Activated T-cell treated with anti-CD3 and anti-CD28 coated beads, Interleukin-2, amount 50 U/mL, for 24 hours (primary cell): Measurements from ENCODE around the gene GRB10.

Experiments
- DNase-seq: peaks from one replicate; pipeline ENCODE4 v3.0.0-alpha.2; 2020
- H3K27ac Mint-ChIP-seq: 2 replicates; pipeline ENCODE4 v1.8.0; 2020; ENCODE audit warnings: mild to moderate bottlenecking, mixed read lengths
- H3K27me3 Mint-ChIP-seq: 2 replicates; pipeline ENCODE4 v1.8.0; 2020; ENCODE audit warnings: mixed read lengths
- H3K36me3 Mint-ChIP-seq: 2 replicates; pipeline ENCODE4 v1.8.0; 2020; ENCODE audit warnings: low read depth, mixed read lengths
- H3K4me1 Mint-ChIP-seq: 2 replicates; pipeline ENCODE4 v1.8.0; 2020; ENCODE audit warnings: low read depth, mixed read lengths
- H3K4me3 Mint-ChIP-seq: 2 replicates; pipeline ENCODE4 v1.8.0; 2020; ENCODE audit warnings: mild to moderate bottlenecking, moderate library complexity, mixed read lengths
- H3K9me3 Mint-ChIP-seq: 2 replicates; pipeline ENCODE4 v1.8.0; 2020; ENCODE audit warnings: mixed read lengths

The GRB10 gene

GRCh38 chr7:50665403-50666123 lies 117.1 kb downstream of the GRB10 start:
- Mint-ChIP-seq H3K9me3 (no peaks in the 10 kb centered on the region), H3K4me1 (peaks cover 52% of the 10 kb centered on the region), H3K27me3 (peaks cover 6% of the 10 kb centered on the region), H3K36me3 (no peaks in the 10 kb centered on the region), H3K27ac (peak overlapping the region; percentile 66), H3K4me3 (no peak overlapping the region)
- DNase-seq = no peak

GRCh38 chr7:50664937-50665336 lies 117.8 kb downstream of the GRB10 start:
- Mint-ChIP-seq H3K4me1 (peaks cover 58% of the 10 kb centered on the region), H3K27me3 (peaks cover 6% of the 10 kb centered on the region), H3K27ac (peak overlapping the region; percentile 66), H3K36me3 (no peaks in the 10 kb centered on the region), H3K4me3 (peak overlapping the region; percentile 23), H3K9me3 (no peaks in the 10 kb centered on the region)
- no peak for DNase-seq

GRCh38 chr7:50664461-50664922 lies 118.2 kb downstream of the GRB10 start:
- peaks cover 62% of the 10 kb centered on the region for H3K4me1 Mint-ChIP-seq
- DNase-seq = peak; percentile 52
- H3K27me3 Mint-ChIP-seq = peaks cover 6% of the 10 kb centered on the region
- no peaks in the 10 kb centered on the region for H3K9me3 Mint-ChIP-seq
- no peak overlapping the region for H3K4me3 Mint-ChIP-seq
- peak overlapping the region; percentile 66 for H3K27ac Mint-ChIP-seq
- no peaks in the 10 kb centered on the region for H3K36me3 Mint-ChIP-seq

- Mint-ChIP-seq H3K9me3 (no peaks in the 10 kb centered on the region), H3K4me1 (peaks cover 62% of the 10 kb centered on the region), H3K27me3 (peaks cover 6% of the 10 kb centered on the region), H3K27ac (no peak overlapping the region), H3K36me3 (no peaks in the 10 kb centered on the region), H3K4me3 (no peak overlapping the region)
- no peak for DNase-seq
Measured at GRCh38 chr7:50663396-50664102, 119.1 kb downstream of the GRB10 start.

GRCh38 chr7:50662996-50663395 lies 119.7 kb downstream of the GRB10 start:
- Mint-ChIP-seq H3K27ac (no peak overlapping the region), H3K27me3 (peaks cover 6% of the 10 kb centered on the region), H3K36me3 (no peaks in the 10 kb centered on the region), H3K4me3 (no peak overlapping the region), H3K4me1 (peaks cover 62% of the 10 kb centered on the region), H3K9me3 (no peaks in the 10 kb centered on the region)
- DNase-seq = no peak

- peaks cover 62% of the 10 kb centered on the region for H3K4me1 Mint-ChIP-seq
- H3K27ac Mint-ChIP-seq = no peak overlapping the region
Measured at GRCh38 chr7:50662041-50662694, 120.5 kb downstream of the GRB10 start.

GRCh38 chr7:50661345-50662040 lies 121.2 kb downstream of the GRB10 start:
- Mint-ChIP-seq H3K4me1 (peaks cover 62% of the 10 kb centered on the region), H3K27ac (no peak overlapping the region), H3K9me3 (no peaks in the 10 kb centered on the region), H3K27me3 (no peaks in the 10 kb centered on the region), H3K4me3 (no peak overlapping the region), H3K36me3 (no peaks in the 10 kb centered on the region)
- no peak for DNase-seq

More at GRCh38 chr7:50662041-50662694, 120.5 kb downstream of the GRB10 start:
- H3K36me3 Mint-ChIP-seq = no peaks in the 10 kb centered on the region
- no peak overlapping the region for H3K4me3 Mint-ChIP-seq
- H3K9me3 Mint-ChIP-seq = no peaks in the 10 kb centered on the region
- DNase-seq = no peak
- H3K27me3 Mint-ChIP-seq = peaks cover 2% of the 10 kb centered on the region

- Mint-ChIP-seq H3K4me3 (no peak overlapping the region), H3K27me3 (no peaks in the 10 kb centered on the region), H3K9me3 (no peaks in the 10 kb centered on the region), H3K36me3 (no peaks in the 10 kb centered on the region), H3K4me1 (peaks cover 62% of the 10 kb centered on the region), H3K27ac (no peak overlapping the region)
- no peak for DNase-seq
Measured at GRCh38 chr7:50660830-50661175, 121.9 kb downstream of the GRB10 start.

GRCh38 chr7:50660040-50660829 lies 122.5 kb downstream of the GRB10 start:
- H3K36me3 Mint-ChIP-seq = no peaks in the 10 kb centered on the region
- peaks cover 57% of the 10 kb centered on the region for H3K4me1 Mint-ChIP-seq
- H3K27me3 Mint-ChIP-seq = no peaks in the 10 kb centered on the region
- no peaks in the 10 kb centered on the region for H3K9me3 Mint-ChIP-seq
- peak overlapping the region; percentile 48 for H3K4me3 Mint-ChIP-seq
- peak overlapping the region; percentile 58 for H3K27ac Mint-ChIP-seq
- DNase-seq = peak; percentile 61

GRCh38 chr7:50659329-50659965 lies 123.2 kb downstream of the GRB10 start:
- H3K36me3 Mint-ChIP-seq = no peaks in the 10 kb centered on the region
- H3K9me3 Mint-ChIP-seq = no peaks in the 10 kb centered on the region
- H3K27me3 Mint-ChIP-seq = no peaks in the 10 kb centered on the region
- no peak overlapping the region for H3K4me3 Mint-ChIP-seq
- no peak overlapping the region for H3K27ac Mint-ChIP-seq
- peaks cover 49% of the 10 kb centered on the region for H3K4me1 Mint-ChIP-seq
- no peak for DNase-seq

GRCh38 chr7:50658696-50659095 lies 124.0 kb downstream of the GRB10 start:
- H3K36me3 Mint-ChIP-seq = no peaks in the 10 kb centered on the region
- no peaks in the 10 kb centered on the region for H3K27me3 Mint-ChIP-seq
- DNase-seq = peak; percentile 16
- H3K4me3 Mint-ChIP-seq = no peak overlapping the region
- peaks cover 42% of the 10 kb centered on the region for H3K4me1 Mint-ChIP-seq
- no peaks in the 10 kb centered on the region for H3K9me3 Mint-ChIP-seq
- no peak overlapping the region for H3K27ac Mint-ChIP-seq

- no peak overlapping the region for H3K4me3 Mint-ChIP-seq
- peaks cover 34% of the 10 kb centered on the region for H3K4me1 Mint-ChIP-seq
- no peaks in the 10 kb centered on the region for H3K27me3 Mint-ChIP-seq
- peak; percentile 23 for DNase-seq
- H3K27ac Mint-ChIP-seq = no peak overlapping the region
- H3K9me3 Mint-ChIP-seq = no peaks in the 10 kb centered on the region
- H3K36me3 Mint-ChIP-seq = no peaks in the 10 kb centered on the region
Measured at GRCh38 chr7:50657912-50658311, 124.8 kb downstream of the GRB10 start.

- Mint-ChIP-seq H3K36me3 (no peaks in the 10 kb centered on the region), H3K9me3 (no peaks in the 10 kb centered on the region), H3K4me1 (peaks cover 29% of the 10 kb centered on the region), H3K4me3 (no peak overlapping the region), H3K27ac (no peak overlapping the region), H3K27me3 (no peaks in the 10 kb centered on the region)
- DNase-seq = peak; percentile 21
Measured at GRCh38 chr7:50657341-50657873, 125.3 kb downstream of the GRB10 start.
